Prostate gland (tissue), 2 donors: ENCODE measurements around the gene PMP22. TPM values are rescaled to one million over a fixed set of nuclear protein-coding genes. Genes with fewer than 3 reads are reported as not detected.

Experiments
- DNase-seq: peaks from one replicate; pipeline ENCODE4 v3.0.0-alpha.2; 2019; ENCODE audit warnings: low spot score
- H3K27ac ChIP-seq, 2 donors: fragments of 200-600 bp; sonication (generic); 2 replicates each; pipeline ENCODE4 v1.5.1; 2017 to 2019
- H3K27me3 ChIP-seq: fragments of 200-600 bp; sonication (generic); replicated peaks from 2 replicates; pipeline ENCODE4 v1.5.1; 2019; ENCODE audit not compliant: insufficient read depth
- H3K36me3 ChIP-seq, 2 donors: fragments of 200-600 bp; sonication (generic); 1 replicate in 1 of 2; 2 replicates in 1 of 2; pipeline versions ENCODE4 v1.5.1 to v1.8.1; 2017 to 2019
- H3K4me1 ChIP-seq: fragments of 200-600 bp; sonication (generic); replicated peaks from 2 replicates; pipeline ENCODE4 v1.5.1; 2019
- H3K4me3 ChIP-seq, 2 donors: fragments of 200-600 bp; sonication (generic); 2 replicates each; pipeline ENCODE4 v1.5.1; 2017 to 2019
- H3K9me3 ChIP-seq: fragments of 200-600 bp; sonication (generic); 2 replicates; pipeline ENCODE4 v1.5.1; 2017
- CTCF ChIP-seq, 4 experiments: fragments of 200-600 bp in 2 of 4; fragments of 450-650 bp in 2 of 4; sonication (generic) in 2 of 4; IDR thresholded peaks; 1 replicate in 3 of 4; 2 replicates in 1 of 4; pipeline ENCODE4 v1.5.1; 2016 to 2019; ENCODE audit warnings: antibody characterized with exemption in 4 of 4, mild to moderate bottlenecking in 2 of 4, moderate library complexity in 2 of 4
- POLR2A ChIP-seq: fragments of 450-650 bp; IDR thresholded peaks from one replicate; pipeline ENCODE4 v1.6.1; 2016; ENCODE audit warnings: antibody characterized with exemption, mild to moderate bottlenecking
- POLR2AphosphoS5 ChIP-seq: sonication (generic); formaldehyde crosslinking; IDR thresholded peaks from one replicate; pipeline ENCODE4 v1.6.1; 2017; ENCODE audit warnings: antibody characterized with exemption
- WGBS: methylation state at CpG from one replicate; pipeline ENCODE4 v1.1.5; 2018; 5-methylcytosine and 5-hydroxymethylcytosine counted together
- intact Hi-C: fragments of 100-400 bp; cut with DNase I; formaldehyde crosslinking; loops from one replicate; pipeline ENCODE4 v1.14.2; 2022
- total RNA-seq, 2 donors: library from RNA; depleted of rRNA; stranded (reverse); fragments of >200 nt; gene quantifications; one replicate each; pipeline ENCODE4 v1.1.0, GENCODE V29; 2016

PMP22 gene
- total RNA-seq, 2 donors from 2014 or later = 22.5 to 76.1 TPM

DNA sequence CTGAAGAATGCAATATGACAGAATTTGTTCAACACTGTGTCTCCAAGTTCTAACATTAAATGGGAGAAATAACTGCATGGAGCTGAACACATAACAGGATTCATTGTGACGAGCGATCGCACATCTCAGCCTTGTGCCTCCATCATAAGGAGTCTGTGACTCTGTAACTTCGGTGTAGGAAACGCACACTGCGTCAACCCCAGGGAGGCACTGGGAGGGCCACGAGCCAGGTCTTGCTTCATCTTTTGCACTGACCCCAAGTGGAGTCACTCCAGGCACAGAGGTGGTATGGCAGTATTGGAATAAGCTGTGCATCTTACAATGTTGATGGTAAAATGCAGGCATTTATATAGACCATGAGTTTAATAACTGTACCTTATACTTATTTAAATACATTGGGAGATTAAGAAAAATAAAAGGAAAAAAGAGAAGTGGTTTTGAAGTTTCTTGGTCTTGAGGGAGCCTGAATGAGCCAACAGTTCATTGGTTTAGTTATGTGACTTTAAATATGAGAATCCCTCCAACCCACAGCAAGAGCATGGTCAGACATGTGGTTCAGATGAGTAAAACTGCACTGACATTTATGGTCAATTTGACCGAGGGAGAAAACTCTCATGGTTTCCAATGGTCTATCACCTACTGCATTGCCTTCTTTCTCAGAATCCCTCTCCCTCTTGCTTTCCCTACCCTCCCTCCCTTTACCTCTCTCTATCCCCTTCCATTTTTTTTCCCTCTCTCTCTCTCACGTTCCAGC is 5.7 kb upstream of the PMP22 start:
- Histone ChIP-seq H3K27ac (no peak overlapping the region), H3K36me3 (no peaks in the 10 kb centered on the region), H3K4me1 (no peaks in the 10 kb centered on the region), H3K9me3 (no peaks in the 10 kb centered on the region), H3K4me3 (no peak overlapping the region), H3K27me3 (no peaks in the 10 kb centered on the region)
- intact Hi-C loops = no loop called here
- no peak for DNase-seq
- WGBS = 89% methylated on average over 9 of the region's 9 CpGs
- TF ChIP-seq POLR2AphosphoS5 (no peak), POLR2A (no peak), CTCF (IDR thresholded peaks at IDR 0.05) (no peak)

DNA sequence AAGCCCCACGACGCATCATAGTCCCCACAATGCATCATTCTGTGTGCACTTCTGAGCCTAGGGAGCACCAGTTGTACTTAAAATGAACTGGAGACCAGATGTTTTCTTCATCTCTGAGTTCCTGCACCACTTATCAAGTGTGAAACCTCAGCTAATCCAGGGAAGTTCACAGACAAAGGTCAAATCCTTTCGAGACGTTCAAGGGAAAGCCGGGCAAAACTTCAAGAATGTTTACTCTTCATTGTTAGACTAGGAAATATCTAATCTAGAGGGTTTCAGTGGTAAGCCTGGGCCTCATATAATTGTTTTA is 4.6 kb upstream of the PMP22 start:
- no peaks in the 10 kb centered on the region for H3K36me3 ChIP-seq
- DNase-seq = no peak
- no peak overlapping the region for H3K4me3 ChIP-seq
- TF ChIP-seq POLR2A = no peak
- TF ChIP-seq POLR2AphosphoS5 = no peak
- no peak for TF ChIP-seq CTCF (IDR thresholded peaks at IDR 0.05)
- H3K9me3 ChIP-seq = no peaks in the 10 kb centered on the region
- no peak overlapping the region for H3K27ac ChIP-seq
- H3K4me1 ChIP-seq = peaks cover 5% of the 10 kb centered on the region
- H3K27me3 ChIP-seq = no peaks in the 10 kb centered on the region
- intact Hi-C loops = no loop called here
- WGBS = 75% methylated on average over 5 of the region's 5 CpGs

DNA sequence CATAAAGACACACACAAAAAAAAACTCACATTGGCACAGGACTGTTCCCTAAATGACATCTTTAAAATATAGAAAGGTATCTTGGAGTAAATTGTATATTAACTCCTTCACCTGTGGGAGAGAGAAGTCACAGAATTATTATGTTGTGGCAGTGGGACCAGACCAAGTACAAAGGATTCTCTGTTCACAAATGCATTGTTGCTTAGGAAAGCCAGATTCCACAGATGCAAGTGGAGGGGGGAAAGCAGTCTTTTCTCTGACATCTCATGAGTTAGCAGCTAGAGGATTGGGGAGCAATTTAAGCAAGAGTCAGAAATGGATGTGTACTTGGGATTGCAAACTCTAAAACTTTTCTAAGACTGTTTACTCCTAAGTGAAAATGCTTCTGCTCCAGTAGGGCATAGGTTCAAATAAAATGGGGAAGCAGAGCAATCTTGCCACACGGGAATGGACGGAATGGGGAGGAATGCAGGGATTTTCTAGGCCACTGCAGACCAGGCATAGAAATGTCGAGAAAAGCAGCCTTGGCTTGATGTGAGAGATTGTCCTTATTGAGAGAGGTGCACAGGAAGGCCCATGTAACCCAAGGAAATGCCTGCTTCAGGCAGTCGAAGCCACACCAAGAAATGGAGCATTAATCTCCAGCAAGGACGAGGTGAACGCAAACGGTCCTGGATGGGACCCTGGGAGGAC is 4.1 kb upstream of the PMP22 start:
- Histone ChIP-seq H3K9me3 (no peaks in the 10 kb centered on the region), H3K27me3 (no peaks in the 10 kb centered on the region), H3K4me1 (peaks cover 8% of the 10 kb centered on the region), H3K27ac (no peak overlapping the region), H3K4me3 (no peak overlapping the region), H3K36me3 (no peaks in the 10 kb centered on the region)
- intact Hi-C loops = no loop called here
- TF ChIP-seq POLR2A (no peak), CTCF (IDR thresholded peaks at IDR 0.05) (no peak), POLR2AphosphoS5 (no peak)
- 83% methylated on average over 7 of the region's 7 CpGs for WGBS
- no peak for DNase-seq

DNA sequence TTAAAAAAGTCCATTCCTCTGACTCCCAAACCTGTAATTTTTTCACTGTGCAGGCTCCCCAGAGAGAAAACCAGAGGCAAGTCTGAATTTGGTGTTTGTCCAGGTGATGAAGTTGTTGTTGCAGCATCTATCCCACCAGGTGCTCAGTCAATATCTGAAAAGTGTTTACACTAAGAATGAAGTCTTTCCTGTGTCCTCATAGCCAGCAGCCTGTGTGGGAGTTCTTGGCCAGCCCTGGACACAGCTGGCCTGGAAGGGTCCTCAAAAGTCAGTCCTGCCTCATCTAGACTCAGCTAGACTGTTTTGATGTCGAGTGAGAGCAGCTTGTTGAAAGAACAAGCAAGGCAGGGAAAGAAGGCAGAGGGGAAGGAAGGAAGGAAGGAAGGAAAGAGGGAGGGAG is 3.3 kb upstream of the PMP22 start:
- no peak overlapping the region for H3K4me3 ChIP-seq
- H3K9me3 ChIP-seq = no peaks in the 10 kb centered on the region
- H3K27ac ChIP-seq = no peak overlapping the region
- H3K36me3 ChIP-seq = no peaks in the 10 kb centered on the region
- no peak for DNase-seq
- intact Hi-C loops = no loop called here
- TF ChIP-seq POLR2AphosphoS5 (no peak), CTCF (IDR thresholded peaks at IDR 0.05) (no peak), POLR2A (no peak)
- 50% methylated on average over 1 of the region's 1 CpG for whole genome bisulfite sequencing
- H3K27me3 ChIP-seq = no peaks in the 10 kb centered on the region
- peaks cover 8% of the 10 kb centered on the region for H3K4me1 ChIP-seq

GRCh38 chr17:15267996-15268395 is 2.9 kb upstream of the PMP22 start:
- Histone ChIP-seq H3K27me3 (no peaks in the 10 kb centered on the region), H3K27ac (no peak overlapping the region), H3K9me3 (no peaks in the 10 kb centered on the region), H3K4me1 (peaks cover 8% of the 10 kb centered on the region), H3K4me3 (no peak overlapping the region), H3K36me3 (no peaks in the 10 kb centered on the region)
- DNase-seq = no peak
- no peak for TF ChIP-seq POLR2A
- TF ChIP-seq CTCF (IDR thresholded peaks at IDR 0.05) = no peak
- TF ChIP-seq POLR2AphosphoS5 = no peak
- intact Hi-C loops = no loop called here
- WGBS = 57% methylated on average over 3 of the region's 3 CpGs
